GM21390 (cell line): ENCODE measurements around the gene TAPBPL.
A peak's percentile ranks its signal among the peaks of the same experiment; 100 is the strongest.
"Not testable (repeated sequence)": the region's sequence is repeated elsewhere in the genome, so short reads cannot be mapped to it uniquely, and the experiment has no call there.

Experiments
- ATAC-seq: cut with Tn5 transposase; IDR thresholded peaks from one replicate; pipeline ENCODE4 v1.9.1; 2021; ENCODE audit not compliant: unreplicated experiment

TAPBPL gene

GRCh38 chr12:6462234-6462995 is 10.6 kb downstream of the TAPBPL start:
- ATAC-seq, result peak; percentile 1

- ATAC-seq, result no peak
These were observed 11.4 kb downstream of the TAPBPL start for GRCh38 chr12:6463216-6463615.

- no peak for ATAC-seq
These were observed 12.0 kb downstream of the TAPBPL start for GRCh38 chr12:6463858-6464257.

GRCh38 chr12:6464531-6464930 is 12.7 kb downstream of the TAPBPL start:
- ATAC-seq, result no peak

GRCh38 chr12:6465467-6466183 is 13.8 kb downstream of the TAPBPL start:
- ATAC-seq, result no peak

GRCh38 chr12:6466184-6466573 is 14.3 kb downstream of the TAPBPL start:
- ATAC-seq, result no peak

GRCh38 chr12:6466751-6467150 is 14.9 kb downstream of the TAPBPL start:
- not testable (repeated sequence) for ATAC-seq

GRCh38 chr12:6467571-6468282 is 15.9 kb downstream of the TAPBPL start:
- ATAC-seq, result not testable (repeated sequence)

GRCh38 chr12:6468283-6468575 is 16.4 kb downstream of the TAPBPL start:
- ATAC-seq, result no peak

- ATAC-seq, result no peak
These were observed 17.2 kb downstream of the TAPBPL start for GRCh38 chr12:6469092-6469491.

- ATAC-seq, result no peak
These were observed 17.9 kb downstream of the TAPBPL start for GRCh38 chr12:6469609-6470374.

- ATAC-seq, result peak; percentile 87
These were observed 18.7 kb downstream of the TAPBPL start, which contains the start of gene VAMP1 for GRCh38 chr12:6470375-6471163. VAMP1 (minus strand) TSS chr12:6470677; CDS start chr12:6470531, 146 bp downstream.

- no peak for ATAC-seq
These were observed 20.1 kb downstream of the TAPBPL start for GRCh38 chr12:6471989-6472360.

- ATAC-seq, result no peak
These were observed 20.6 kb downstream of the TAPBPL start for GRCh38 chr12:6472491-6472890.

GRCh38 chr12:6475233-6475975 is 23.6 kb downstream of the TAPBPL start:
- not testable (repeated sequence) for ATAC-seq

- ATAC-seq, result no peak
These were observed 24.6 kb downstream of the TAPBPL start for GRCh38 chr12:6476489-6476888.

- ATAC-seq, result not testable (repeated sequence)
These were observed 25.9 kb downstream of the TAPBPL start for GRCh38 chr12:6477601-6478377.

- no peak for ATAC-seq
These were observed 26.6 kb downstream of the TAPBPL start for GRCh38 chr12:6478416-6478815.

- no peak for ATAC-seq
These were observed 36.4 kb downstream of the TAPBPL start for GRCh38 chr12:6488240-6488639.
